ENCODE measurements around the gene DEAF1. TPM values are rescaled to one million over a fixed set of nuclear protein-coding genes. Genes with fewer than 3 reads are reported as not detected.

Gene DEAF1
- total RNA-seq, 1 experiment from 2014 or later: 31.9 TPM

DNA sequence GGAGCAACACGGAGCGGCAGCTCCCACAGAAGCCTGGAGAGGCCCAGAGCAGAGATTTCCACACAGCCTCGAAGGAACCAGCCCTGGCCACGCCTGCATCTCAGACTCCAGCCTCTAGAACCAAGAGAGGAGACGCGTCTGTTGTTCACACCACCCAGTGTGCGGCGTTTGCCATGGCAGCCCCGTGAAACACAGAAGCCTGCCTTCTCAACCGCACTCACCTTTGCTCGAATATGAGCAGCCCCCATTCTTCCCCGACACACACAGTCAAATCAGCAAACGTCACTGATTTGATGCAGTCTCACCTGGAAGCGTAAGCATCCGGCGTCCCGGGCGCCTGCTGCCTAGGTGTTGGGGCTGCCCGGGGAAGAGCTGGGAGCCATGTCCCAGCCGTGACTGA, 38.0 kb upstream of the DEAF1 start:
- no TSS peak for BruUV-seq (replicated peaks)
- ChIA-PET CTCF (no interaction called here), POLR2A (ENCODE audit: unreplicated experiment) (no interaction called here)
- Histone ChIP-seq H3K36me3 (ENCODE audit: low read depth, low read length) (no peaks in the 10 kb centered on the region; the same call in 1 of the 2 replicates), H3K9ac (ENCODE audit: low read length) (no peak overlapping the region), H3K4me1 (ENCODE audit: insufficient read depth, low read length) (peaks cover 5% of the 10 kb centered on the region; the same call in 1 of the 2 replicates), H4K20me1 (ENCODE audit: low read length) (no peaks in the 10 kb centered on the region), H3K79me2 (ENCODE audit: low read length) (no peaks in the 10 kb centered on the region), H3F3A (ENCODE audit: low read length, unreplicated experiment) (no peaks in the 10 kb centered on the region), H3K27me3 (ENCODE audit: low read length) (no peaks in the 10 kb centered on the region), H3K9me3 (ENCODE audit: low read length) (no peaks in the 10 kb centered on the region), H3K4me2 (ENCODE audit: low read length) (no peak overlapping the region), H3K4me3 (ENCODE audit: low read length) (no peak overlapping the region), H2AFZ (ENCODE audit: low read length) (no peak overlapping the region), H3K9me2 (replicated peaks; ENCODE audit: low read length) (no peaks in the 10 kb centered on the region), H3K27ac (ENCODE audit: low read length) (no peak overlapping the region)
- DNase-seq: no peak
- no peak for TF ChIP-seq EZH2 (IDR thresholded peaks at IDR 0.05; ENCODE audit: low read length, unreplicated experiment)
- TF ChIP-seq CTCF (conservative IDR thresholded peaks at IDR 0.05; ENCODE audit: low read depth, low read length): no peak
- no peak for TF ChIP-seq EZH2phosphoT487 (IDR thresholded peaks at IDR 0.05; ENCODE audit: borderline replicate concordance, low read length)
- intact Hi-C loops (cut with micrococcal nuclease): no loop called here
- ATAC-seq: no peak

- no peaks in the 10 kb centered on the region for H3K9me2 ChIP-seq (replicated peaks; ENCODE audit: low read length)
- H3K9me3 ChIP-seq (ENCODE audit: low read length): no peaks in the 10 kb centered on the region
- DNase-seq (no peak), ATAC-seq (no peak)
- BruUV-seq (replicated peaks): no TSS peak
- TF ChIP-seq CTCF (conservative IDR thresholded peaks at IDR 0.05; ENCODE audit: low read depth, low read length): no peak
- CTCF ChIA-PET: no interaction called here
- no peaks in the 10 kb centered on the region for H3K79me2 ChIP-seq (ENCODE audit: low read length)
- no peaks in the 10 kb centered on the region for H4K20me1 ChIP-seq (ENCODE audit: low read length)
- peaks cover 17% of the 10 kb centered on the region for H3K4me1 ChIP-seq (ENCODE audit: insufficient read depth, low read length)
- POLR2A ChIA-PET (ENCODE audit: unreplicated experiment): no interaction called here
- no peak overlapping the region for H3K27ac ChIP-seq (ENCODE audit: low read length)
- intact Hi-C loops (cut with micrococcal nuclease): no loop called here
- H3K4me2 ChIP-seq (ENCODE audit: low read length): no peak overlapping the region
- no peaks in the 10 kb centered on the region for H3K27me3 ChIP-seq (ENCODE audit: low read length)
- no peak overlapping the region for H3K9ac ChIP-seq (ENCODE audit: low read length)
- no peak overlapping the region for H2AFZ ChIP-seq (ENCODE audit: low read length)
- peaks cover 8% of the 10 kb centered on the region for H3F3A ChIP-seq (ENCODE audit: low read length, unreplicated experiment)
- no peak overlapping the region for H3K4me3 ChIP-seq (ENCODE audit: low read length)
- peaks cover 1% of the 10 kb centered on the region for H3K36me3 ChIP-seq (ENCODE audit: low read depth, low read length)
These were observed 34.6 kb upstream of the DEAF1 start for GRCh38 chr11:729492-730074.

DNA sequence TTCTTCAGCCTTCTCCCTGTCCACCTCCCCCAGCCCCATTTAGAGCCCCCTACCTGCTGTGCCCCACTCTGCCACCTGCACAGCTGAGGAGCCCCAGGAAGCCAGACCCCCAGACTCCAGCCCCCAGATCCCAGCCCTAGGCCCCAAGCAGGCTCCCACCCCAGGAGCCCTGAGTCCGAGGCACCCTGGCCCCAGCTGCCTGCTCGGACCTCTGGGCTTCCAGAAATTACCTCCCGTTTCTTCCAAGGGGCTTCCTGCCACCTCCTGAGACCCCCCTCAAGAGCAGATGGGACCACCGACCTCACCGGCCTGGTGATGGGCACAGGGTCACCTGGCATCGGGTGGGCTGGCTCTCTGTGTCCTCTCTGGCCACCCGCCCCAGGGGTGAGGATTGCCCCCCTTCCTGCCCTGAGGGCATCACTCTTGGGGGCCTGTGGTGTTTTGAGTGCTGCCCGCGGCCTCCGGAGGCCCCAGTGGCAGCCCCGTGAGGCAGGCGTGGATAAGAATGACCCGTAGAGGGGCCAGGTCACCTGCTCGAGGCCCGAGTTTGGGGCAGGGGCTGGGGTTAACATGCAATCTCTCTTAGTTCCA, 34.0 kb upstream of the DEAF1 start:
- no TSS peak for BruUV-seq (replicated peaks)
- Histone ChIP-seq H2AFZ (ENCODE audit: low read length) (no peak overlapping the region), H3K4me2 (ENCODE audit: low read length) (no peak overlapping the region), H3F3A (ENCODE audit: low read length, unreplicated experiment) (peaks cover 8% of the 10 kb centered on the region), H3K4me1 (ENCODE audit: insufficient read depth, low read length) (peaks cover 17% of the 10 kb centered on the region), H3K79me2 (ENCODE audit: low read length) (no peaks in the 10 kb centered on the region), H4K20me1 (ENCODE audit: low read length) (no peaks in the 10 kb centered on the region), H3K9me3 (ENCODE audit: low read length) (no peaks in the 10 kb centered on the region), H3K9me2 (replicated peaks; ENCODE audit: low read length) (no peaks in the 10 kb centered on the region), H3K36me3 (ENCODE audit: low read depth, low read length) (peaks cover 6% of the 10 kb centered on the region), H3K9ac (ENCODE audit: low read length) (no peak overlapping the region), H3K27me3 (ENCODE audit: low read length) (no peaks in the 10 kb centered on the region), H3K27ac (ENCODE audit: low read length) (no peak overlapping the region), H3K4me3 (ENCODE audit: low read length) (no peak overlapping the region)
- intact Hi-C loops (cut with micrococcal nuclease): loop anchor here (1.0 kb wide), 1 partner anchor 33 kb away; no protein-coding TSS in a partner anchor
- ChIA-PET POLR2A (ENCODE audit: unreplicated experiment) (no interaction called here), CTCF (interaction anchor here (1.5 kb wide), 1 partner anchor 24 kb away, joined by 4 read pairs; no protein-coding TSS in a partner anchor)
- TF ChIP-seq CTCF (conservative IDR thresholded peaks at IDR 0.05; ENCODE audit: low read depth, low read length): no peak
- TF ChIP-seq EZH2 (IDR thresholded peaks at IDR 0.05; ENCODE audit: low read length, unreplicated experiment): no peak
- no peak for TF ChIP-seq EZH2phosphoT487 (IDR thresholded peaks at IDR 0.05; ENCODE audit: borderline replicate concordance, low read length)
- DNase-seq (no peak), ATAC-seq (no peak)

Data from PC-3 (cell line).